Measurements from ENCODE around the gene MAP4K2.

MAP4K2 gene

DNA sequence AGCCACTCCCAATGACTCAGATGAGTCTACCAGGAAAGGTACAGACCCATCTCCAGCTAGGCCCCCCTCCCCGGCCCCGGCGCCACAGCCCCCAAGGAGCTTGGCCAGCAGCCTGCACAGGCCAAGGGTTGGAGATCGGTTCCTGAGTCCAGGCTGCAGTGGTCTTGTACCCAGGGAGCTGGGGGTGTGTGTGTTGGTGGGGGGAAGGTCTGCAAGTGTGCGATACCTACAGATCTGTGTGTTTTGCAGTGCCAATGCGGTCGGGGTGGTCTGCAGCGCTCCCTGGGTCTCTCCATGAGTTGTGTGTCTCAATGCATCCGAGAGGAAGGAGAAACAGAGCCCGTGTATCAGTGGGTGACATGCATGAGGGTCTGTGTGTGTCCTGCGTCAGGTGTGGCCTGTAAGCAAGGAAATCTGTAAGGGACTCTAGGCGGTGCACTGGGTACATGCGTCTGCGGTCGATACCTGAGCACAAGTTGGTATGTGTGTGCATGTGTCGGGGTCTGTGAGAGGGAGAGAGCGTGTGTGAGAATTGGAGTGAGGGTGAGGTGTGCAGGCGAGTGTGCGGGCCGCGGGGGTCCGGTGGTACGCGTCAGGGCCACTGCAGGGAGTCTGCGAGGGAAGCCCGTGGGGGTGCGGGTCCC, 40.8 kb upstream of the MAP4K2 start:
- H3K14ac ChIP-seq (ENCODE audit: low read length): no peak overlapping the region
- peak overlapping the region; percentile 99 for H2BK15ac ChIP-seq (ENCODE audit: low read length)
- H3K9ac ChIP-seq (ENCODE audit: low read depth, low read length, poor library complexity): peak overlapping the region; percentile 30
- peak overlapping the region; percentile 26 for H3K23ac ChIP-seq (ENCODE audit: low read depth, low read length, poor library complexity)
- peak overlapping the region; percentile 14 for H2BK12ac ChIP-seq (ENCODE audit: low read length)
- no peak overlapping the region for H4K91ac ChIP-seq (ENCODE audit: low read depth, low read length, poor library complexity)
- peak overlapping the region; percentile 7 for H4K8ac ChIP-seq (ENCODE audit: low read depth, low read length)
- no peaks in the 10 kb centered on the region for H3K36me3 ChIP-seq (replicated peaks in 1 of 2; ENCODE audit: control insufficient read depth in 2 of 2, insufficient read depth in 2 of 2, low read length in 2 of 2)
- peak overlapping the region; percentile 91 for H3K18ac ChIP-seq (ENCODE audit: low read length)
- H3K4me2 ChIP-seq (ENCODE audit: insufficient read depth, low read length, poor library complexity, severe bottlenecking): peak overlapping the region; percentile 78
- no peaks in the 10 kb centered on the region for H3K9me3 ChIP-seq (replicated peaks in 1 of 2; ENCODE audit: control insufficient read depth in 2 of 2, insufficient read depth in 1 of 2, low read depth in 1 of 2, low read length in 2 of 2)
- peak overlapping the region; percentile 99 for H2AK5ac ChIP-seq (ENCODE audit: low read depth, low read length)
- WGBS, 2 donors (ENCODE audit: extremely low coverage in 2 of 2, insufficient read length in 2 of 2, insufficient replicate concordance in 1 of 2): no CpG with 5 or more reads among the region's 27 CpGs
- H2BK5ac ChIP-seq (ENCODE audit: low read length): peak overlapping the region; percentile 8
- H2AFZ ChIP-seq (ENCODE audit: low read length): peak overlapping the region; percentile 82
- H3K4ac ChIP-seq (ENCODE audit: low read length): peak overlapping the region; percentile 60
- H2BK120ac ChIP-seq (ENCODE audit: low read depth, low read length): peak overlapping the region; percentile 39
- DNase-seq (ENCODE audit: low spot score): no peak
- H3K4me1 ChIP-seq (ENCODE audit: control insufficient read depth in 2 of 2, insufficient read depth in 1 of 2, low read depth in 1 of 2, low read length in 2 of 2): peaks cover 15 to 20% of the 10 kb centered on the region in 2 donors
- peaks cover 0 to 18% (median 8%) of the 10 kb centered on the region in 3 experiments for H3K27me3 ChIP-seq (ENCODE audit: control insufficient read depth in 3 of 3, insufficient read depth in 3 of 3, low read depth in 1 of 3, low read length in 3 of 3)
- no peaks in the 10 kb centered on the region for H3K79me1 ChIP-seq (ENCODE audit: low read depth, low read length)
- peak overlapping the region in 1 of 2 donors; percentile 0 for H3K4me3 ChIP-seq (ENCODE audit: low read length in 2 of 2)
- no peak overlapping the region for H3K27ac ChIP-seq (replicated peaks; ENCODE audit: low read length)

GRCh38 chr11:64842851-64843685, 40.1 kb upstream of the MAP4K2 start:
- no peaks in the 10 kb centered on the region for H3K9me3 ChIP-seq (replicated peaks in 1 of 2; ENCODE audit: control insufficient read depth in 2 of 2, insufficient read depth in 1 of 2, low read depth in 1 of 2, low read length in 2 of 2)
- H3K27ac ChIP-seq (replicated peaks; ENCODE audit: low read length): no peak overlapping the region
- peak overlapping the region; percentile 85 for H2AFZ ChIP-seq (ENCODE audit: low read length)
- peak overlapping the region; percentile 84 for H3K14ac ChIP-seq (ENCODE audit: low read length)
- no CpG with 5 or more reads among the region's 19 CpGs for WGBS, 2 donors (ENCODE audit: extremely low coverage in 2 of 2, insufficient read length in 2 of 2, insufficient replicate concordance in 1 of 2)
- no peaks in the 10 kb centered on the region for H3K79me1 ChIP-seq (ENCODE audit: low read depth, low read length)
- H3K18ac ChIP-seq (ENCODE audit: low read length): peak overlapping the region; percentile 89
- H3K4ac ChIP-seq (ENCODE audit: low read length): peak overlapping the region; percentile 60
- no peak overlapping the region for H2BK120ac ChIP-seq (ENCODE audit: low read depth, low read length)
- H4K91ac ChIP-seq (ENCODE audit: low read depth, low read length, poor library complexity): no peak overlapping the region
- peak overlapping the region; percentile 99 for H2BK15ac ChIP-seq (ENCODE audit: low read length)
- H3K4me3 ChIP-seq (ENCODE audit: low read length in 2 of 2): no peak overlapping the region
- H2AK5ac ChIP-seq (ENCODE audit: low read depth, low read length): peak overlapping the region; percentile 99
- H3K23ac ChIP-seq (ENCODE audit: low read depth, low read length, poor library complexity): no peak overlapping the region
- H2BK5ac ChIP-seq (ENCODE audit: low read length): peak overlapping the region; percentile 8
- no peak overlapping the region for H3K9ac ChIP-seq (ENCODE audit: low read depth, low read length, poor library complexity)
- peak overlapping the region; percentile 14 for H2BK12ac ChIP-seq (ENCODE audit: low read length)
- H3K27me3 ChIP-seq (ENCODE audit: control insufficient read depth in 3 of 3, insufficient read depth in 3 of 3, low read depth in 1 of 3, low read length in 3 of 3): peaks cover 0 to 18% (median 8%) of the 10 kb centered on the region in 3 experiments
- H4K8ac ChIP-seq (ENCODE audit: low read depth, low read length): peak overlapping the region; percentile 7
- H3K4me1 ChIP-seq (ENCODE audit: control insufficient read depth in 2 of 2, insufficient read depth in 1 of 2, low read depth in 1 of 2, low read length in 2 of 2): peaks cover 15 to 20% of the 10 kb centered on the region in 2 donors
- H3K4me2 ChIP-seq (ENCODE audit: insufficient read depth, low read length, poor library complexity, severe bottlenecking): no peak overlapping the region
- no peaks in the 10 kb centered on the region for H3K36me3 ChIP-seq (replicated peaks in 1 of 2; ENCODE audit: control insufficient read depth in 2 of 2, insufficient read depth in 2 of 2, low read length in 2 of 2)
- no peak for DNase-seq (ENCODE audit: low spot score)

DNA sequence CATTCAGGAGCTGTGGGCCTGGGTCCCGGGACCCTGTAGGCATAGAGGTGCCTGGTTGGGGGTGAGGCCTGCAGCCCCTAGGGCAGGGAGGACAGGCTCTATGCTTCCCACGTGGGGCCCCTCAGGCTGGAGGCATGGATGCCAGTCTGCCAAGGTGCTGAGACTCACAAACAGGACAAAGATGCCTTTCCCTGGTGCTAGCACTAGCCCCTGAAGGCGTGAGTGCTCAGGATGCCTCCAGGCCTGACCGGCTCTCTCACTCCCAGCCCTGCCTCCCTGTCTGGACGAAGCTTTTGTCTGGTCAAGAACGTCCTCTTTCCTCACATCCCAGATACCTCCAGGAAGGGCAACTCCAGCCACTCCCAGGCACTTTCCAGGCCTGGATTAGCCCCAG, 39.3 kb upstream of the MAP4K2 start:
- DNase-seq (ENCODE audit: low spot score): no peak
- Histone ChIP-seq H2BK5ac (ENCODE audit: low read length) (peak overlapping the region; percentile 8), H3K27ac (replicated peaks; ENCODE audit: low read length) (peak overlapping the region; percentile 14)

More for the DNA sequence above, 39.3 kb upstream of the MAP4K2 start:
- Histone ChIP-seq H3K23ac (ENCODE audit: low read depth, low read length, poor library complexity) (peak overlapping the region; percentile 16), H3K79me1 (ENCODE audit: low read depth, low read length) (no peaks in the 10 kb centered on the region), H3K27me3 (ENCODE audit: control insufficient read depth in 3 of 3, insufficient read depth in 3 of 3, low read depth in 1 of 3, low read length in 3 of 3) (peaks cover 0 to 21% (median 8%) of the 10 kb centered on the region in 3 experiments), H2BK15ac (ENCODE audit: low read length) (peak overlapping the region; percentile 60), H2BK120ac (ENCODE audit: low read depth, low read length) (no peak overlapping the region), H3K9ac (ENCODE audit: low read depth, low read length, poor library complexity) (peak overlapping the region; percentile 64), H3K4me2 (ENCODE audit: insufficient read depth, low read length, poor library complexity, severe bottlenecking) (no peak overlapping the region), H3K18ac (ENCODE audit: low read length) (peak overlapping the region; percentile 86), H3K4me3 (ENCODE audit: low read length in 2 of 2) (no peak overlapping the region), H3K4ac (ENCODE audit: low read length) (peak overlapping the region; percentile 94), H4K8ac (ENCODE audit: low read depth, low read length) (no peak overlapping the region), H4K91ac (ENCODE audit: low read depth, low read length, poor library complexity) (peak overlapping the region; percentile 45), H2AK5ac (ENCODE audit: low read depth, low read length) (peak overlapping the region; percentile 99), H3K9me3 (replicated peaks in 1 of 2; ENCODE audit: control insufficient read depth in 2 of 2, insufficient read depth in 1 of 2, low read depth in 1 of 2, low read length in 2 of 2) (no peaks in the 10 kb centered on the region), H3K14ac (ENCODE audit: low read length) (no peak overlapping the region), H2AFZ (ENCODE audit: low read length) (peak overlapping the region; percentile 85), H2BK12ac (ENCODE audit: low read length) (peak overlapping the region; percentile 24), H3K36me3 (replicated peaks in 1 of 2; ENCODE audit: control insufficient read depth in 2 of 2, insufficient read depth in 2 of 2, low read length in 2 of 2) (no peaks in the 10 kb centered on the region), H3K4me1 (ENCODE audit: control insufficient read depth in 2 of 2, insufficient read depth in 1 of 2, low read depth in 1 of 2, low read length in 2 of 2) (peaks cover 15 to 20% of the 10 kb centered on the region in 2 donors)
- WGBS, 2 donors (ENCODE audit: extremely low coverage in 2 of 2, insufficient read length in 2 of 2, insufficient replicate concordance in 1 of 2): no CpG with 5 or more reads among the region's 6 CpGs

All from neuronal stem cell (in vitro differentiated cells).